GM18517 (cell line): Measurements from ENCODE around the gene AK4.

Experiments used
- ATAC-seq: cut with Tn5 transposase; IDR thresholded peaks from one replicate; pipeline ENCODE4 v1.9.1; 2021; ENCODE audit warnings: mild to moderate bottlenecking, moderate library complexity; ENCODE audit not compliant: unreplicated experiment

The AK4 gene

DNA sequence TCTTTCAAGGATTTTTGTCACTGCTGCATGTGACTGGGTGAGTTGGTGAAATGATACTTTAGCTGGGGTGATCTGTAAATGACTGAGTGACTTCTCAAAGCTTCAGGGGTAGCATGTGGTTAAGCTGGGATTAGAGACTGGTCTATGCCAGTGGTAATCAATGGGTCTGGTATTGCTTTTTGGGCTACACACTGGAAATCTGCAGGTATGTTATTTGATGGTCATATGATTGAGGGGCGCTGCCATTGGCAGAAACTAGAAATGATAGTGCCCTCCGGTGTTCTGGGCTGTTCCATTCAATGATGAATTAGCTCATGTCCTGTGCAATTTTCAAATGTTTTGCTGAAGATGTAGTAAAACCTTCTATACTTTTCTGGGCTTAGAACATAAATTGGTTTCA, 121.6 kb downstream of the AK4 start:
- no peak for ATAC-seq

DNA sequence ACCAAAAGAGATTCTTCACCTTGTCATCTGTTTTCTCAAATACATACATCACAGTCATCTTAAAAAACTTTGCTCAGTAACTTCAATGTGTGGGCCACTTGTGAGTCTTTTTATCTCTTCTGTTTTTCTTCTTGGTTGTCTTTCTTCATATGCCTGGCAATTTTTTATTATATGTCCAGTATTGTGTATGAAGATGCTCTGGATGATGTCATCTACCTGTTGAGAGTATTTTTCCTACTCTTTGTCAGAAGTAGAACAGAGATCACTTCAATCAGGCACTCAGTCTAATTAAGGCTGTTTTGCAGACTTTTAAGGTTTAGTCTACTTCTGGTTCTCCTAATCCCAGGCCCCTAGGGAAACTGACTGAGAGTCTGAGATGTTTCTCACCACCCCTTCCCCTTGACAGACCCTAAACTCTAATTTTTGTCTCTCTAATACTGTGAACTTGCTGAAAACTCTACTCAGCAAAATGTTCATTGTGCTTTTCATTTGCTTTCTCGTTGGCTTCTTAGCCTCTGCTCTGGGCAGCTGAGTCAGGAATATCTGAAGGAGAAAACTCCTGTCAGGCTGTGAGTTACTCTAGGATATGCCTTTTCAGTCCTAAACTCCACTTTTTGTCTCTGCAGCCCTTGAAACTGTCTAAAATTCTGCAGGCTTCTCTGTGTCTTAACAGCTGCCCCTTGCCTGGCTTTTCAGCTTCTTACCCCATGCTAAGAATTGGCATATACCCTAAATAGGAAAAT, 128.4 kb downstream of the AK4 start:
- no peak for ATAC-seq

GRCh38 chr1:65277605-65278347, 129.8 kb downstream of the AK4 start:
- no peak for ATAC-seq

GRCh38 chr1:65278376-65279069, 130.5 kb downstream of the AK4 start:
- no peak for ATAC-seq

DNA sequence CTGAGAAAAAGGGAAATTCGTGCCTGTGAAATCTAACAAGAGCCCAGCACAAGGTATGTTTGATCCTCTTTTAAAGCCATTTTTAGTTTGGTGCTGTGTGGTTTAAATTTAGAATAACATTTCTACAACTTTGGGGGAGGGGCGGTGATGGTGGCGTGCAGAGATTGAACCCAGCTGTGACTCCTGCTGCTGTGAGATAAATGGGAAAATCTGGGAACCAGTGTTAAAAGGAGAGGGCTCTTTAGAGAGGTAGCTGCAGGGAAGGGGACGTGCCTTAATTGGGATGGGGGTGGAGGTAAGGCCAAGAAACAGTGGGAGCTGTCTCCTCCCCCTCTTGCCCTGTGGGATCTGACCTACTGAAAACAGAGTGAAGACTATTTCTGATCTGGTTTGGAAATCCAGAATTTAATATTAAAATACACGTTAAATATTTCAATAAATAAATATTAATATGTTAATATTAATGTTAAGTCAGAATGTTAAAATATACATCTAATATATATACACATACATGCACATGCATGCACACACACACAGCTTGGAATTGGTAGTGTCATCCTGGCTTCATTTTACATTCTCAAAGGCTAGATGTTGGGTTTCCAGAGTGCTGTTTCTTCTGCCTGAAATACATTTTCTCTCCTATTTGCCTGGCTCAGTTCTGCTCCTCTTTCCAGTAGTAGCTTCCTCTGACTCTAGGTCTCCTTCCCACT, 131.2 kb downstream of the AK4 start:
- ATAC-seq: no peak
